ENCODE data around the gene MCU. TPM values are rescaled to one million over a fixed set of nuclear protein-coding genes. Genes with fewer than 3 reads are reported as not detected.

MCU gene
- total and polyA plus RNA-seq, 2 of the 8 experiments (the other 6 are each of a cell fraction or from before 2014, with no cell fraction given), result 51.6 to 62.2 TPM

DNA sequence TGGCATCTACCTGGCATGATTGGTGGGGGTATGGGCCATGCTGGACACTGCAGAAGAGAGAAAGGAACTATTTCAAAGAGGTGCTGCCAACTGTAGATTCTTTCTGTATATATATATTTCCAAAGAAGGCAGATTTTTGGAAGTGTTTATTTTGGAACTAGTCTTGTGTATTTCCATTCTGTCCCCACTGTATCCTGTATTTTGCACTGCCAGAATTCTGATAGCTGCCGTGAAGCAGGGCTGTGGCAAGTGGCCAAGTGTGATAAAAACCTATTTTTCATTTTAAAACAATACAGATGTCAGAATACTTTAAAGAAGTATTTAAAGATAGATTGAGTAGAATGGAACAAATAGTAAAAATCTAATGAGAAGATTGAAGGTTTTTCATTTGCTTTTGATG is 17.1 kb downstream of the MCU start (continued):
- no peak for TF ChIP-seq KDM5A (IDR thresholded peaks at IDR 0.05; ENCODE audit: low read length)
- TF ChIP-seq BRCA1 (IDR thresholded peaks at IDR 0.05; ENCODE audit: low read depth, low read length), result no peak
- no peak for TF ChIP-seq RFX5 (IDR thresholded peaks at IDR 0.05; ENCODE audit: borderline replicate concordance, low read depth, low read length)
- TF ChIP-seq CBX5 (IDR thresholded peaks at IDR 0.05; ENCODE audit: low read depth, low read length), result no peak
- no peak for TF ChIP-seq TBP (IDR thresholded peaks at IDR 0.05; ENCODE audit: low read depth, low read length)
